ENCODE data around the gene GOLGA8M.
"Not testable (repeated sequence)": the region's sequence is repeated elsewhere in the genome, so short reads cannot be mapped to it uniquely, and the experiment has no call there.

Gene GOLGA8M

GRCh38 chr15:28656018-28656360 is 56.2 kb downstream of the GOLGA8M start:
- H3K27me3 ChIP-seq (ENCODE audit: low read depth, low read length); H3K27ac ChIP-seq (ENCODE audit: low read length); H3K36me3 ChIP-seq (ENCODE audit: control insufficient read depth in 1 of 2, insufficient read depth in 2 of 2, low read length in 2 of 2); H3K4me3 ChIP-seq (ENCODE audit: low read depth in 1 of 2, low read length in 2 of 2); H3K9me3 ChIP-seq (ENCODE audit: control insufficient read depth in 1 of 2, low read length in 2 of 2); H3K4me1 ChIP-seq (ENCODE audit: control insufficient read depth in 1 of 2, insufficient read depth in 2 of 2, low read length in 2 of 2): not testable (repeated sequence)

DNA sequence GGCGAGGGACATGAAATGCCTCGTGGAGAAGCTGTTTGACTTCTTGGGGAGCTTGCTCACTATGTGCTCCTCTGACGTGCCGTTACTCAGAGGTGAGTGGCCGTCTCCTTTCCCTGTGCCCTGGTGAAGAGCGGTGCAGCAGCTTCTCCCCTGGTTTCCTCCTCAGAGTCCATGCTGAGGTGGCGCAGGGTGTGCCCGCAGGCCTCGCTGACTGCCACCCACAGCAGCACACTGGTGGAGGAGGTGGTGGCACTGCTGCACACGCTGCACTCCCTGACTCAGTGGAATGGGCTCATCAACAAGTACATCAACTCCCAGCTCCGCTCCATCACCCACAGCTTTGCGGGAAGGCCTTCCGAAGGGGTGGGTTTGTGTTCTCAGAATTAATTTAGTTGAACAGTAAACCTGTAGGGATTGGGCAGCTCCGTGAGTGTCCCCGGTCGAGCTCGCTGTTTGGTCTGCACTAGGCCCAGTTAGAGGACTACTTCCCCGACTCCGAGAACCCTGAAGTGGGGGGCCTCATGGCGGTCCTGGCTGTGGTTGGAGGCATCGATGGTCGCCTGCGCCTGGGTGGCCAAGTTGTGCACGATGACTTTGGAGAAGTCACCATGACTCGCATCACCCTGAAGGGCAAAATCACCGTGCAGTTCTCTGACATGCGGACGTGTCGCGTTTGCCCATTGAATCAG is 56.7 kb downstream of the GOLGA8M start:
- not testable (repeated sequence) for H3K27me3 ChIP-seq (ENCODE audit: low read depth, low read length)

DNA sequence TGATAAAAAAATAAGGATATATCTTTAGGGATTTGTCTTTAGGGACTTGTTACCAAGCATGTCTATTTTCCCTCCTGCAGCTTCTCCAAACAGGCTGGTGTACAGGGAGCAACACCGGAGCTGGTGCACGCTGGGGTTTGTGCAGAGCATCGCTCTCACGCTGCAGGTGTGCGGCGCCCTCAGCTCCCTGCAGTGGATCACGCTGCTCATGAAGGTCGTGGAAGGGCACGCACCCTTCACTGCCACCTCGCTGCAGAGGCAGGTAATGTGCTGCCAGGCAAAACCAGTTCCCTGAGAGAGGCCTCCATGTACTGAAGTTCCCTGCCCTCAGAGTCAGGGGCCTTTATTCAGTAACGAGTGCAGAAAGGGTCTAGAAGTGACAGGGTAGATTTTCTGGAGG is 58.0 kb downstream of the GOLGA8M start:
- H3K4me1 ChIP-seq (ENCODE audit: control insufficient read depth in 1 of 2, insufficient read depth in 2 of 2, low read length in 2 of 2); H3K9me3 ChIP-seq (ENCODE audit: control insufficient read depth in 1 of 2, low read length in 2 of 2); H3K4me3 ChIP-seq (ENCODE audit: low read depth in 1 of 2, low read length in 2 of 2); H3K27ac ChIP-seq (ENCODE audit: low read length); H3K36me3 ChIP-seq (ENCODE audit: control insufficient read depth in 1 of 2, insufficient read depth in 2 of 2, low read length in 2 of 2); H3K27me3 ChIP-seq (ENCODE audit: low read depth, low read length): not testable (repeated sequence)

More for the DNA sequence above, 56.7 kb downstream of the GOLGA8M start:
- not testable (repeated sequence) for H3K9me3 ChIP-seq (ENCODE audit: control insufficient read depth in 1 of 2, low read length in 2 of 2); H3K4me3 ChIP-seq (ENCODE audit: low read depth in 1 of 2, low read length in 2 of 2); H3K36me3 ChIP-seq (ENCODE audit: control insufficient read depth in 1 of 2, insufficient read depth in 2 of 2, low read length in 2 of 2); H3K4me1 ChIP-seq (ENCODE audit: control insufficient read depth in 1 of 2, insufficient read depth in 2 of 2, low read length in 2 of 2); H3K27ac ChIP-seq (ENCODE audit: low read length)

- H3K27me3 ChIP-seq (ENCODE audit: low read depth, low read length); H3K27ac ChIP-seq (ENCODE audit: low read length); H3K4me1 ChIP-seq (ENCODE audit: control insufficient read depth in 1 of 2, insufficient read depth in 2 of 2, low read length in 2 of 2); H3K9me3 ChIP-seq (ENCODE audit: control insufficient read depth in 1 of 2, low read length in 2 of 2); H3K4me3 ChIP-seq (ENCODE audit: low read depth in 1 of 2, low read length in 2 of 2); H3K36me3 ChIP-seq (ENCODE audit: control insufficient read depth in 1 of 2, insufficient read depth in 2 of 2, low read length in 2 of 2): not testable (repeated sequence)
Measured at GRCh38 chr15:28652538-28652937, 59.7 kb downstream of the GOLGA8M start.

Data from muscle layer of duodenum (tissue), 2 donors.